ENCODE measurements around the gene CEMIP2. TPM values are rescaled to one million over a fixed set of nuclear protein-coding genes. Genes with fewer than 3 reads are reported as not detected.

Gene CEMIP2
- total RNA-seq, 1 donor from 2014 or later = 70.0 TPM

GRCh38 chr9:71677209-71677608, 91.1 kb downstream of the CEMIP2 start:
- peaks cover 2% of the 10 kb centered on the region for H3K27me3 Mint-ChIP-seq (ENCODE audit: insufficient read depth)
- H3K4me3 Mint-ChIP-seq = no peak overlapping the region
- no peak for DNase-seq (ENCODE audit: low spot score)
- intact Hi-C loops (cut with micrococcal nuclease) = no loop called here
- peaks cover 27% of the 10 kb centered on the region for H3K36me3 Mint-ChIP-seq (ENCODE audit: low read depth)
- H3K9me3 Mint-ChIP-seq = peaks cover 4% of the 10 kb centered on the region
- peaks cover 46% of the 10 kb centered on the region for H3K4me1 Mint-ChIP-seq (ENCODE audit: low read depth)
- H3K27ac Mint-ChIP-seq = no peak overlapping the region

DNA sequence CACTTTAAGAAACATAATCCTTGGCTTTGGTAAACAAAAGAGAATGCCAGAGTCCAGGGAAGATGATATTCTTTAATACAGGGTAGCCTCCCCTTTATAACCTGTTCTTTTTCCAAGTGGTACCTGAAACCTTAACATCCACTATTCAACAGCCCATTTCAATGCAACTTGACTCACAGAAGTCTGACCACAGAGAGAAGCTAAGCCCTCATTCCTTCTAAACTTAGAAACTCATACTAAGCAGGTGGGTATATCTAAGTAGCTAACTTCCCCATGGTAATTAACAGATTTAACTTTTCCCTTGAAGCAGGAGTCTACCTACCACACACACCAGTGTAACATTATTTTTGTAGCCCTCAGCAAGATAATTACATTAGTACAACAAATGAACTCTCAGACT, 91.9 kb downstream of the CEMIP2 start:
- H3K27ac Mint-ChIP-seq = no peak overlapping the region
- H3K36me3 Mint-ChIP-seq (ENCODE audit: low read depth) = peaks cover 22% of the 10 kb centered on the region
- intact Hi-C loops (cut with micrococcal nuclease) = no loop called here
- H3K9me3 Mint-ChIP-seq = peaks cover 4% of the 10 kb centered on the region
- DNase-seq (ENCODE audit: low spot score) = no peak
- H3K27me3 Mint-ChIP-seq (ENCODE audit: insufficient read depth) = peaks cover 5% of the 10 kb centered on the region
- peaks cover 39% of the 10 kb centered on the region for H3K4me1 Mint-ChIP-seq (ENCODE audit: low read depth)
- no peak overlapping the region for H3K4me3 Mint-ChIP-seq

DNA sequence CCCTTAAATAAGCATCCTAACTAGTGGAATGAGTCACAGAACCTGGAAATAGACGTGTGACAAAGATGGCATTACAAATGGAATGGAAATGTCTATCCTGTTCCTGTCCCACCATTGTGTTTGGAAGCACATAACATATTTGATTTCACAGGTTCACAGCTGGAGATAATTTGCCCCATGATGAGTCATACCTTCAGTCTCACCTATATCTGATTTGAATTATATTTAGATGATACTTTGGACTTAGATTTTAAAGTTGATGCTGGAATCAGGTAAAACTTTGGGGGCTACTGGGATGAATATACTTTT, 92.5 kb downstream of the CEMIP2 start:
- Mint-ChIP-seq H3K27me3 (ENCODE audit: insufficient read depth) (peaks cover 6% of the 10 kb centered on the region), H3K4me1 (ENCODE audit: low read depth) (peaks cover 39% of the 10 kb centered on the region), H3K9me3 (peaks cover 4% of the 10 kb centered on the region), H3K27ac (no peak overlapping the region), H3K36me3 (ENCODE audit: low read depth) (peaks cover 22% of the 10 kb centered on the region), H3K4me3 (no peak overlapping the region)
- intact Hi-C loops (cut with micrococcal nuclease) = no loop called here
- DNase-seq (ENCODE audit: low spot score) = no peak

DNA sequence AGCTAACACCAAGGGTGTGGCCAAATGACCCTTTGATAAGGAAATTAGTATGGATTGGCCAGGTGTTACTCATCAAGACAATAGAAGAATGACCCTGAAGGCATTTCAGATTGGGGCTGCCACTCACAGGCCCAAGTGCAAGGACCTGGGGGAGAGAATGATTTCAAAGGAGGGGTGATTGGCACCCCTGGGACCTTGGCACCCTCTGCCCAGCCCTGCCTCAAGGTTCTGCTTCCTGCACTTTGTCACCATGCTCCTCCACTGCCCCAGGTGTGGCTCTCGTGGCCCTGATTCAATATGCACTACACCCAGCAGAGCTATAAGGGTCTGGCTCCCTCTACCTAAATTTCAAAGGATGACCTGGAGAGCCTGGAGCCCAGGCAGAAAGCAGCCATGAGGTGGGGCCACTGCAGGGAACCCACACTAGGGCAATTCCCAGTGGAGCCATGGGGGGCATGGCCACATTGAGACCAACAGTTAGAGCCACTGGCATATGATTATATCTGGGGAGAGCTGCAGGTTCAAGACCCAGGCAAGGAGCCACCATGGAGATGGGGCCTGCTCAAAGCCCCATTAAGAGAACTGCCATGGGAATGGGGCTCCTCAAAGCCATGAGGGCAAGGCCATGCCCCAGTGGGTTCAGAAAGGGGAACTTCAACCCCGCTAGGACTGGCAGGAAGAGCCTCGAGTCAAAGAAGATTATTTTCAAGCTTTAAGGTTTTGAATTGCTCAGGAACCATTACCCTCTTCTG, 93.0 kb downstream of the CEMIP2 start:
- Mint-ChIP-seq H3K9me3 (peaks cover 4% of the 10 kb centered on the region), H3K27ac (no peak overlapping the region), H3K27me3 (ENCODE audit: insufficient read depth) (peaks cover 6% of the 10 kb centered on the region), H3K4me1 (ENCODE audit: low read depth) (peaks cover 36% of the 10 kb centered on the region), H3K36me3 (ENCODE audit: low read depth) (peaks cover 22% of the 10 kb centered on the region), H3K4me3 (no peak overlapping the region)
- intact Hi-C loops (cut with micrococcal nuclease) = no loop called here
- no peak for DNase-seq (ENCODE audit: low spot score)

DNA sequence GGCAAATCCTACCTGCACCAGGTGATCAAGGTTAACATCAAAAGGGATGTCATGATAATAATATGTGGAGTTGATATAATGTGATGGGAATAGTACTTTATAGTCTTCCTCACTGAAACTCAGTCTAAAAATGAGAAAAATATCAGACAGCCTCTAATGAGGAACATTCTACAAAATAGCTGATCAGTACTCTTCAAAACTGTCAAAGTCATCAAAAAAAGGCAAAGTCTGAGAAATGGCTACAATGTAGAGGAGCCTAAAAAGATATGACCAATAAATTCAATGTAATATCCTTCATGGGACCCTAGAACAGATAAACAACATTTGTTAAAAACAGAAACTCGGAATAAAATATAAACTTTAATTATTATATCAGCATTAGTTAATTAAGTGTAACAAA, 95.7 kb downstream of the CEMIP2 start:
- H3K4me3 Mint-ChIP-seq = no peak overlapping the region
- H3K36me3 Mint-ChIP-seq (ENCODE audit: low read depth) = peaks cover 7% of the 10 kb centered on the region
- H3K27ac Mint-ChIP-seq = no peak overlapping the region
- intact Hi-C loops (cut with micrococcal nuclease) = no loop called here
- no peak for DNase-seq (ENCODE audit: low spot score)
- peaks cover 4% of the 10 kb centered on the region for H3K9me3 Mint-ChIP-seq
- peaks cover 13% of the 10 kb centered on the region for H3K27me3 Mint-ChIP-seq (ENCODE audit: insufficient read depth)
- H3K4me1 Mint-ChIP-seq (ENCODE audit: low read depth) = peaks cover 11% of the 10 kb centered on the region

DNA sequence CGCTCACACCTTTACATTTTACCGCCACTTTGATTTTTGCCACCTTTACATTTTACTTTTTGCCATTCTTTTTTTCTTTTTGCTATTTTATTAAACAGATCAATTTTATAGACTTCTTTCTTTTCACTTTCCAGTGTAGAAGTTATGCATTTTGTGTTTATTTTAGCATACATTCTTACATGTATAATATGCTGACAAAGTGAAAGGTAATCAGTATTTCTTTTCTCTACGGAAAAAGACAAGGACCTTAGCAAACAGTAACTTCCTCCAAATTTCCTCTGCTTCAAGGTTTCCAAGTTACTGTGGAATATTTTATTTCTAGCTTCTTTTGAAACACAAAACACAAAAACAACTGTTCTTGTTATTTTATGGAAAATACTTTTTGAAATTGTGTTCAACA, 97.0 kb downstream of the CEMIP2 start:
- DNase-seq (ENCODE audit: low spot score) = no peak
- Mint-ChIP-seq H3K36me3 (ENCODE audit: low read depth) (peaks cover 4% of the 10 kb centered on the region), H3K4me3 (no peak overlapping the region), H3K27me3 (ENCODE audit: insufficient read depth) (peaks cover 13% of the 10 kb centered on the region), H3K27ac (no peak overlapping the region), H3K9me3 (no peaks in the 10 kb centered on the region), H3K4me1 (ENCODE audit: low read depth) (peaks cover 2% of the 10 kb centered on the region)
- intact Hi-C loops (cut with micrococcal nuclease) = no loop called here

- DNase-seq (ENCODE audit: low spot score) = no peak
- Mint-ChIP-seq H3K36me3 (ENCODE audit: low read depth) (peaks cover 4% of the 10 kb centered on the region), H3K9me3 (no peaks in the 10 kb centered on the region), H3K27me3 (ENCODE audit: insufficient read depth) (peaks cover 13% of the 10 kb centered on the region), H3K4me1 (ENCODE audit: low read depth) (no peaks in the 10 kb centered on the region), H3K27ac (no peak overlapping the region), H3K4me3 (no peak overlapping the region)
- intact Hi-C loops (cut with micrococcal nuclease) = no loop called here
Measured at GRCh38 chr9:71670121-71670520, 98.2 kb downstream of the CEMIP2 start.

- H3K36me3 Mint-ChIP-seq (ENCODE audit: low read depth) = peaks cover under 1% of the 10 kb centered on the region
- H3K27me3 Mint-ChIP-seq (ENCODE audit: insufficient read depth) = peaks cover 14% of the 10 kb centered on the region
- intact Hi-C loops (cut with micrococcal nuclease) = no loop called here
- H3K9me3 Mint-ChIP-seq = no peaks in the 10 kb centered on the region
- H3K27ac Mint-ChIP-seq = no peak overlapping the region
- peaks cover 5% of the 10 kb centered on the region for H3K4me1 Mint-ChIP-seq (ENCODE audit: low read depth)
- no peak for DNase-seq (ENCODE audit: low spot score)
- no peak overlapping the region for H3K4me3 Mint-ChIP-seq
Measured at GRCh38 chr9:71669284-71669995, 98.9 kb downstream of the CEMIP2 start.

GRCh38 chr9:71668717-71669116, 99.6 kb downstream of the CEMIP2 start:
- peaks cover 13% of the 10 kb centered on the region for H3K4me1 Mint-ChIP-seq (ENCODE audit: low read depth)
- intact Hi-C loops (cut with micrococcal nuclease) = no loop called here
- peaks cover 14% of the 10 kb centered on the region for H3K27me3 Mint-ChIP-seq (ENCODE audit: insufficient read depth)
- H3K27ac Mint-ChIP-seq = no peak overlapping the region
- no peaks in the 10 kb centered on the region for H3K9me3 Mint-ChIP-seq
- H3K4me3 Mint-ChIP-seq = no peak overlapping the region
- no peak for DNase-seq (ENCODE audit: low spot score)
- no peaks in the 10 kb centered on the region for H3K36me3 Mint-ChIP-seq (ENCODE audit: low read depth)

DNA sequence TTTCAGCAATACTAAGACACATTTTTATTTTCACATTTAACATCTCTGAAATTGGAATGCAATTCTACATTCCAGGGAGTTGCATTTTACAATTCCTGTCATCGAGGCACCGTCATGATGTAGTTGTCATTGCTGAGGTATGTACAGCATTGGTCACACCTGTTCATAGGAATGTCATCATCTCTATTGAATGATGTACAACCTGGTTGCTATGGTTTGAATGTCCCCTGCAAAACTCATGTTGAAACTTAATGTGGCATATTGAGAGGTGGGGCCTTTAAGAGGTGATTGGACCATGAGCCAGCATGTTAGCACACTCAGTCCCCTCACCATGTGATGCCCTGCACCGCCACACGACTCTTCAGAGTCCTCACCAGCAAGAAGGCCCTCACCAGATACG, 103.1 kb downstream of the CEMIP2 start:
- no peaks in the 10 kb centered on the region for H3K36me3 Mint-ChIP-seq (ENCODE audit: low read depth)
- peaks cover 18% of the 10 kb centered on the region for H3K4me1 Mint-ChIP-seq (ENCODE audit: low read depth)
- H3K4me3 Mint-ChIP-seq = no peak overlapping the region
- intact Hi-C loops (cut with micrococcal nuclease) = no loop called here
- H3K27ac Mint-ChIP-seq = no peak overlapping the region
- H3K27me3 Mint-ChIP-seq (ENCODE audit: insufficient read depth) = peaks cover 8% of the 10 kb centered on the region
- DNase-seq (ENCODE audit: low spot score) = no peak
- H3K9me3 Mint-ChIP-seq = no peaks in the 10 kb centered on the region

GRCh38 chr9:71664566-71664965, 103.7 kb downstream of the CEMIP2 start:
- H3K27ac Mint-ChIP-seq = no peak overlapping the region
- peaks cover 6% of the 10 kb centered on the region for H3K27me3 Mint-ChIP-seq (ENCODE audit: insufficient read depth)
- intact Hi-C loops (cut with micrococcal nuclease) = no loop called here
- DNase-seq (ENCODE audit: low spot score) = no peak
- H3K9me3 Mint-ChIP-seq = no peaks in the 10 kb centered on the region
- no peaks in the 10 kb centered on the region for H3K36me3 Mint-ChIP-seq (ENCODE audit: low read depth)
- no peak overlapping the region for H3K4me3 Mint-ChIP-seq
- peaks cover 25% of the 10 kb centered on the region for H3K4me1 Mint-ChIP-seq (ENCODE audit: low read depth)

- Mint-ChIP-seq H3K9me3 (no peaks in the 10 kb centered on the region), H3K27me3 (ENCODE audit: insufficient read depth) (peaks cover 5% of the 10 kb centered on the region), H3K36me3 (ENCODE audit: low read depth) (no peaks in the 10 kb centered on the region), H3K27ac (no peak overlapping the region), H3K4me1 (ENCODE audit: low read depth) (peaks cover 26% of the 10 kb centered on the region), H3K4me3 (no peak overlapping the region)
- intact Hi-C loops (cut with micrococcal nuclease) = no loop called here
- DNase-seq (ENCODE audit: low spot score) = no peak
Measured at GRCh38 chr9:71663931-71664459, 104.3 kb downstream of the CEMIP2 start.

DNA sequence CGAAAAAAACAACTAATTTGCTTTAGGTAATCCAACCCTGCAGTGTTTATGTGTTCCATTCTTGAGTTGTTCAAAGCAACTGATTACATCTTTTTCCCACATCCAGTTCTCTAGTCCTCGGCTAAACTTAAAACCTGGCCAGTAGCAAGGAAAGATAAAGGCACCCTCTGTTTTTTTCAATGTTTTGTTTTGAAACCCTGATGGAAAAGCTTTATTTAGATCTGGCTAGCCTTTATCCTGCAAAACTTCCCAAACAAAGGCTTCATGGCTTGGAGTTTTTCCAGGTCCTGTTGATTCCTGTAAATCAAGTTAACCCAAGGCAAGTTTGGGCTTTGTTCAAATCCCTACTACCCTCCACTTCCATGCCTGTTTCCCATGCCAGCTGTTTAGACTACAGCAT, 105.1 kb downstream of the CEMIP2 start:
- Mint-ChIP-seq H3K4me3 (no peak overlapping the region), H3K4me1 (ENCODE audit: low read depth) (peaks cover 26% of the 10 kb centered on the region), H3K9me3 (peaks cover 2% of the 10 kb centered on the region), H3K27ac (no peak overlapping the region), H3K27me3 (ENCODE audit: insufficient read depth) (peaks cover 2% of the 10 kb centered on the region), H3K36me3 (ENCODE audit: low read depth) (no peaks in the 10 kb centered on the region)
- DNase-seq (ENCODE audit: low spot score) = no peak
- intact Hi-C loops (cut with micrococcal nuclease) = no loop called here

All from activated T-helper 1 cell treated with anti-CD3 and anti-CD28 coated beads, Interleukin-12 subunit alpha, Interleukin-12 subunit beta, Interleukin-2, Interleukin-4 antibody, amounts not matched to agents 30 ng/mL and 10 ng/mL and 1 ng/mL, durations not matched to agents 14 hours and 24 hours and 36 hours (primary cell).